Measurements from ENCODE around the gene DMP1.
A peak's percentile ranks its signal among the peaks of the same experiment; 100 is the strongest.

DMP1 gene, protein sequence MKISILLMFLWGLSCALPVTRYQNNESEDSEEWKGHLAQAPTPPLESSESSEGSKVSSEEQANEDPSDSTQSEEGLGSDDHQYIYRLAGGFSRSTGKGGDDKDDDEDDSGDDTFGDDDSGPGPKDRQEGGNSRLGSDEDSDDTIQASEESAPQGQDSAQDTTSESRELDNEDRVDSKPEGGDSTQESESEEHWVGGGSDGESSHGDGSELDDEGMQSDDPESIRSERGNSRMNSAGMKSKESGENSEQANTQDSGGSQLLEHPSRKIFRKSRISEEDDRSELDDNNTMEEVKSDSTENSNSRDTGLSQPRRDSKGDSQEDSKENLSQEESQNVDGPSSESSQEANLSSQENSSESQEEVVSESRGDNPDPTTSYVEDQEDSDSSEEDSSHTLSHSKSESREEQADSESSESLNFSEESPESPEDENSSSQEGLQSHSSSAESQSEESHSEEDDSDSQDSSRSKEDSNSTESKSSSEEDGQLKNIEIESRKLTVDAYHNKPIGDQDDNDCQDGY

DNA sequence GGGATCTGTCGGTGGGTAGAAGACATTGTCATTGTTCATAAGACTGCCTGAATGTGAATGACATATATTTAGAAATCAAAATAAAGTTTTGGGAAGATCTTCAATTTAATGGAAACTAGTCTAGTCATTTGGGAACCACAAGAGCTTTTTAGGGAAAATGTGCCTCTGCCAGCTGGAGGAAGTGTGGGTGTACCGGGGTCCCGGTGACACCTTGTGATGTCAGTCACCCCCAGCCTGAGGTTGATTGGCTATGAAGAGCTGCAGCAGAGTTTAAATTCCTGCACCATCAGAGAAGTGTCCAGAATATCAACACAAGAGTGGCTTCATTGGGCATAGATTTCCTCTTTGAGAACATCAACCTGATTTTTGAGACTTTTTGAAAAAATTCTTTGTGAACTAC lies at the start of gene DMP1:
Gene DMP1, plus strand, starts transcription at position 301 of the 400 bp plus-strand sequence. CDS start 6,213 bp downstream, outside the sequence.
- no peak for DNase-seq

DNA sequence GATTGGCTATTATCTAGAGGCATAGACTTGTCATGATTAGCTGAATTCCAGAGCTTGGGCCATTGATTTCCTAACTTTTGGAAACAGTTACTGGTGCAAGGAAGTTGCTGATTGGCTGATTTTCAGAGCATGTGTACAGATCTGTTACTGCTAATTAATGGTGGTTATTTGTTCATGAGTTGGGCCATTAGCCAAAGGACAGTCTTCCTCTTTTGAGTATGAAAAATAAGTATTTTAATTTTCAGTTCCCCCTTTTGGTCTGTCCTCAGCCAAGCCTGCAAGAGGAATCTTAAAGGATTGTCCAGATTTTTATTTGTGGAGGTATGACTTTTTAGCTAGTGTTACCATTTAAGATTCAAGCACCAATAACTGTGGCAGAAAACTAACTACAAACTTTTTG lies 48.7 kb upstream of the DMP1 start:
- DNase-seq = peak; percentile 15 to 56 (median 45)

DNA sequence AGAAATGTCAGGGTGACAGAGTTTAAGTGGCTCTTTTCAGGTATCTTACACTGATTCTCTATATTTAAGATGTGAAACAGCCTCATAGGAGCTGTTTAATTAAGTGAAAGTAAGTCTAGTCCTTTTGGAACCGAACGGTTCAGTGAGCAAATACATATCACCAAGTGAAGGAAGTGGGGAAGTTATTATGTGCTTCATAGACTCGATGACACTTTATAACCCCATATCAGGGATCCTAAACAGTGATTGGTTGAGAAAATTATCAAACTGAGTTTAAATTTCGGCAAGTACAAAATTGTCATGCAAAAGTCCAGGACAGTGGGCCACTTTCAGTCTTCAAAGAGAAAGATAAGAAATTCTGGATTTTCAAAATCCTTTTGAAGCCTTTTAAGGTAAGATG lies 41.9 kb upstream of the DMP1 start, which contains the start of gene DSPP:
Gene DSPP, plus strand, starts transcription at position 301 of the 400 bp plus-strand sequence. CDS start 2,380 bp downstream, outside the sequence.
- DNase-seq = no peak

DNA sequence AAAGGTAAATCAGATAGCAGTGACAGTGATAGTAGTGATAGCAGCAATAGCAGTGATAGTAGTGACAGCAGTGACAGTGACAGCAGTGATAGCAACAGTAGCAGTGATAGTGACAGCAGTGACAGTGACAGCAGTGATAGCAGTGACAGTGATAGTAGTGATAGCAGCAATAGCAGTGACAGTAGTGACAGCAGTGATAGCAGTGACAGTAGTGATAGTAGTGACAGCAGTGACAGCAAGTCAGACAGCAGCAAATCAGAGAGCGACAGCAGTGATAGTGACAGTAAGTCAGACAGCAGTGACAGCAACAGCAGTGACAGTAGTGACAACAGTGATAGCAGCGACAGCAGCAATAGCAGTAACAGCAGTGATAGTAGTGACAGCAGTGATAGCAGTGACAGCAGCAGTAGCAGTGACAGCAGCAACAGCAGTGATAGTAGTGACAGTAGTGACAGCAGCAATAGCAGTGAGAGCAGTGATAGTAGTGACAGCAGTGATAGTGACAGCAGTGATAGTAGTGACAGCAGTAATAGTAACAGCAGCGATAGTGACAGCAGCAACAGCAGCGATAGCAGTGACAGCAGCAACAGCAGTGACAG lies 35.7 kb upstream of the DMP1 start:
- no peak for DNase-seq

DNA sequence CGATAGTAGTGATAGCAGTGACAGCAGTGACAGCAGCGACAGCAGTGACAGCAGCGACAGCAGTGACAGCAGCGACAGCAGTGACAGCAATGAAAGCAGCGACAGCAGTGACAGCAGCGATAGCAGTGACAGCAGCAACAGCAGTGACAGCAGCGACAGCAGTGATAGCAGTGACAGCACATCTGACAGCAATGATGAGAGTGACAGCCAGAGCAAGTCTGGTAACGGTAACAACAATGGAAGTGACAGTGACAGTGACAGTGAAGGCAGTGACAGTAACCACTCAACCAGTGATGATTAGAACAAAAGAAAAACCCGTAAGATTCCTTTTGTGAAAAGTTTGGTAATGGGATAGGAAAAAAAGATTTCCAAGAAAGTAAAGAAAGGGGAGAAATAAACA lies 33.8 kb upstream of the DMP1 start:
- DNase-seq = no peak

DNA sequence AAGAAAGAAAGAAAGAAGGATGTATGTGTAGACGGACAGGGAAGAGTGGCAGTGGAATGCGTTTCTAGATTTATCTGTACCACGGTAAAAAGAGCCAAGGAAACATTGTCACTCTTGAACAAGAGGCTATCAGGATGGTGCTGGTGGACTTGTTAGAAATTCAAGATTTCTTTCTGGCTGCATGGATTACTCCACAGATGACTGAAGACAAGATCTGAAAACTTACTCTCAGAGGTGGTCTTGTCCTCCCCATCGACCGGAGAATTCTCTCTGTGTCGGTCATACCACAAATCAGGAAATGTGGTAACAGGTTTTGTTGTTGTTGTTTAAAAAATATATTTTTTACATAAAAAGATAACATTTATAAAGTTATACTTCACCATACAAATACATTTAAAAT lies 30.0 kb upstream of the DMP1 start:
- DNase-seq = no peak

DNA sequence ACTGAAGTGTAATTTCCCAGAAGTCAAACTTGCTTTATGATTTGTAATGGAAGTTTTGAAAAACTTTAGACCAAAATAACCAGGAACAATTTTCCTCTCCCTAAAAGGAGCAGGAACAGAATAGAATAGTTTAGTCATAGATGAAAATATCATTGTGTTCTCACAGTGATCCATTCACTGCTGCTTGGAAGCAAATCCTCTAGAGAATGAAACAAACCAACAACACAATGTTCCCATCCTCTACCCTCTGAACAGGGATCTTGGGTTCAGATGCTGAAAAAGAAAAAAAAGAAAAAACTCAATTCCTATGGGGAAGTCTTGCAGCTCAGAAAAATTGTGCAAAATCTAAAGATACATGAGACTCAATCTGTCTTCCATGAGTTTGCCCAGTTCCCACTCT lies 29.6 kb upstream of the DMP1 start:
- no peak for DNase-seq

DNA sequence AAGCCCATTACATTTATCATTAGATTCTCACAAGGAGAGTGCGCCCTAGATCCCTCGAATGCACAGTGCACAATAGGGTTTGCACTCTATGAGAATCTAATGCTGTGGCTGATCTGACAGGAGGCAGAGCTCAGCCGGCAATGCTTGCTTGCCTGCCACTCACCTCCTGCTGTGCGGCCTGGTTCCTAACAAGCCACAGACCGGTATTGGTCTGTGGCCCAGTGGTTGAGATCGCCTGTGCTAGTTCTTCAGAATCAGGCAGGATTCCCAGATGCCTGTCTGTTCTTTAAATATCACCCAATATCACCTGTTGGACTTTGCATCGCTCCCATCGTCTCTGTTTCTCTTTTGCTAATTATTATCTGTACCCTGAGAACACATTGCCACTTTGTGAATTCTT lies 27.8 kb upstream of the DMP1 start:
- DNase-seq = no peak

DNA sequence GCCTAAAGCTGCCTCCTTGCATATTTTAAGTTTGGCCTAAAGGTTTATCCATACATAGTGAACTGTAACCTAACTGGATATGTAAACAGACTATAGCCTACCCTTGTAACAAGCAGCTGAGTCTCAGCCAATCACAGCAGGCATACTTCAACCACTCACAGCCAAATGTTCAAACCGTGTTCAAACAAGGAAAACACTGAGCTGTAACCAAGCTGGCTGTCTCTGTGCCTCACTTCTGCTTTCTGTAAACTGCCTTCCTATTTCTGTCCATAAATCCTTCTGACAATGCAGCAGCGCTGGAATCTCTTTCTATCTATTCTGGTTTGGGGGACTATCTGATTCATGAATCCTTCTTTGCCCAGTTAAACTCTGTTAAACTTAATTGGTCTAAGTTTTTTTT lies 25.4 kb upstream of the DMP1 start:
- peak in 2 of 3 donors; percentile 23 to 25 for DNase-seq

DNA sequence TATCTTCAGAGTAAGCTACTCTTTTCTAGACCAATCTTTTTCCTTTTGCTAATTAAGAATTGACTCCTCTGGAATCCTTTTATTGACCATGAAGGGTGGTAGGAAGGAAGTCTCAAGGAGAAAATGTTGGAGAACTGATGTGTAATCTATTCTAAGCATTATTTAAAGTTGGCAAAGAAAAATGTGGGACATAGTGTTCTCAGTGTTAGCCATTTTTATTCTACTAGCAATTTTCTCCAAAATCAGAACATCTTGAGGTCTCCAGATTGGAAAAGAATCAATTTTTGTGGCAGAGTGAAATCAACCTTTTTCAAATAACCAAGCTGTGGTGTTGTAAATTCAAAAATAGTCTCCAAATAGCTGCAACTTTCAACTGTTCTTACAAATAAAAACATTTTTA lies 18.4 kb upstream of the DMP1 start:
- no peak for DNase-seq

DNA sequence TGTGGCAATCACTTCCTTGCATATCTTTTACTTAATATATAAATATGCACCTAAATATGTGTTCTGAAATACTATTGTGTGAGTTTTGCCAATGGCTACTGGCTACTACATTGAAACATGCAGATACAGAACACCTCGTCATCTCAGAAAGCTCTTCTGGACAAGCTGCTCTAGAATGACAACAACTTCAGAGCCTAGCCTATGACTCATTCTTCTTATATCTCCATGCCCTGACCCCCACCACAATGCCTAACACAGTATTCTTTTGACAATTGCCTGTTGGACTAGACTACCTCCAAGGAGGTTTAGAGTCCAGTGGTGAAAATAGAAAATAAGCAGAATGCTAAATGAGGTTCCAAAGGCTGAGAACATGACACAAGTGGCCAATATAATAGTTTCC lies 17.6 kb upstream of the DMP1 start:
- no peak for DNase-seq

DNA sequence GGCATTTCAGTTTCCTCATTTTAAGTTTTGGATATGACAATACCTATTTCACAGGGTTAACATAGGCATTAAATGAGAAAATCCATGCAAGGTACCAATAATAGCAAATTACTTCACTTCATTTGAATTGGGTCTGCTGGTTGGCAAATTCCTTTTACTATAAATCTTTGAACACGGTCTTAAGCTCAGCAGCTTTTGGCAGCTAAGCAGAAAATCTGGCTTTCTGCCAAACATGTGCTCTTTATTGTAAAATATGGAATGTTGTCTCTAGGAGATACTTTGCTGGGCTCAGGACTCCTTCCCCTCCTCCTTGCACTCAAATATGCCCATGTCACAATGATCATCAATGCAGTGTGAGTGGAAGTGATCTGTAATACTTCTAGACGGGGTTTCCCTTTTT lies 16.8 kb upstream of the DMP1 start:
- peak in 2 of 3 donors; percentile 1 to 2 for DNase-seq

DNA sequence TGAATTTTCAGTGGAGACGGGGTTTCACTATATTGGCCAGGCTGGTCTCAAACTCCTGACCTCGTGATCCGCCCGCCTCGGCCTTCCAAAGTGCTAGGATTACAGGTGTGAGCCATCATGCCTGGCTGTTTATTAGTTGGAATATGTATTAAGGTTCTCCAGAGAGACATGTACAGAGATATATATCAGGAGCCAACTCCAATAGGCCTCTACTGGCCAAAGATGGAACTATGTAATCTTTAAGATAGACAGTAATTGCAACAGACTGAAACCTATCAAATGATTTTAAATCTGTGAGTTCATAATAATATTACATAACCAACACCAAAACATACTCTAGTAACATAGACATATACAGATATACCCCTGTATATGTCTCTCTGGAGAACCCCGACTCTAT lies 5.8 kb upstream of the DMP1 start:
- DNase-seq = no peak

DNA sequence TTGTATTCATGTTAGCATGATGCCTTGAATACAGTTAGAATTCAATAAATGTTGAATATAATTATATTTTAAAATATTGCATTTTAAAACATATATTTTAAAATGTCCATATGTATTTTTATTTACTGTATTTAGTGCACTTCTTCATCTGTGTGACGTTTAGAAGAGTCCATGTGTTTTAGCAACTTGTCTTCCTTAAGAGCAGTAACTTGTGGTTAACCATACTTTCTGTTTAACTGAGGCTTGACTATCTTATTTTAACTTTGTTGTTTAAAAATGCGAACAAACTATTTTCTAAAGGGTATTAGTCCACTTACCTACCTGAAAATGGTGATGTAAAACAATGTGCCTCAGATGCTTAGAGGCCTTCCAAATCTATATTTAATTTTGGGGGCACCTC lies 858 bp downstream of the DMP1 start:
- DNase-seq = no peak

DNA sequence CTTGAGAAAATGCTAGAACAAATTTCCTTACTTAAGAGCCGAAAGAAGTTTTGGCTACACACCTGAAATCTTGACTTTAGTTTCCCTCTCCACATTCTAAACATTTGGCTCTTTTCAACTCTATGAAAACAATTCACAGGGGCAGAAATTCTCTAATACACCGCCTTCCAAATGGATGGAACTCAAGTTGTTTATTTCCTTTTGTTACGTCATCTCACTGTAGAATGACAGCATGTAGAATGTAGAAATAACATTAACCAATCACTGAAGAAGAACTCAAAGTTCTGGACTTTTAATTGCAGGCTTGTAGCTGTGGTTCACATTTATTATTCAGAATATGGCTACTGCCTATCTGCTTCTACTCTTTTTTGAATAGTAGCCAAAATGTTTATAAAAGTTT lies 1.9 kb downstream of the DMP1 start:
- DNase-seq = no peak

DNA sequence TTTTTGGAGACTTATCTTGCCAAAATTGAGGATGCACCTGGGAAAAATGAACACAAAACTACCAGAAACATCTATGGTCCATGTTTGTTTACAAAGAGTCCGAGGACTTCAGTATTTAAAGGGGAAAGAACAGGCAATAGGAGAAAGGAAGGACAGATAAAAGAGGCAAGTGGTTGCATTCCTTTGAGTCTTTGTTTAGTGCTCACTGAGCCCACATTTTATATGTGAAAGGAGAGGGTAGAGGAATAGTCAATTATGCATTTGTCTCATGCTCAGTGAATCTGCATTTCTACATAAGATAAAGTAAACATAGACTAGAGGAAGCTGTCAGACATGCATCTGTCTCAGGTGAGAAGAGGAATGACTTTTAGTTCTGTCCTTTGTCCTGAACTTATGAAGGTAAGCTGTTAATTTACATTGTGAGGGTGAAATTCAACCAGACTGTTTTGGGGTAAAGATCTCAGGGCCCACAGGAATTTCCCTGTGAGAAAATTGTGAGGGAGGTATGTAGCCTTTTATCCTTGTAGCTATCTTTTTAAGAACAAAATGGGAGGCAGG lies 4.5 kb downstream of the DMP1 start:
- DNase-seq = no peak

DNA sequence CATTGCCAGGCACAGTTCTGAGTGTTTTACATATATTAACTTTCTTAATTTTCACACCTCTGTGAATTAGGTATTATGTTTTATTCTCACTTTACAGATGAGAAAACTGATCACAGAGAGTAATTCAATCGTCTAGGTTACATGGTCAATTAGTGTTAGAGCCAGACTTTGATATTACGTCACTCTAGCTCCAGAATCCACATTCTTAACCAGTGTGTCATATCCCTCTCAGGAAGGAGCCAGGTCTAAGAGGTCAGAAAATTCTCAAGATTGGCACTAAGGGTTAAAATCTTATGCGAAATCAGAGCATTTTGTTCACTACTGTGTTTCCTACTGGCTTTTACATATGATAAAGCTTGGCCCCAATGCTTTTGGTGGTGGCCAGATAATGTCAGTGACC lies 7.4 kb downstream of the DMP1 start:
- no peak for DNase-seq

DNA sequence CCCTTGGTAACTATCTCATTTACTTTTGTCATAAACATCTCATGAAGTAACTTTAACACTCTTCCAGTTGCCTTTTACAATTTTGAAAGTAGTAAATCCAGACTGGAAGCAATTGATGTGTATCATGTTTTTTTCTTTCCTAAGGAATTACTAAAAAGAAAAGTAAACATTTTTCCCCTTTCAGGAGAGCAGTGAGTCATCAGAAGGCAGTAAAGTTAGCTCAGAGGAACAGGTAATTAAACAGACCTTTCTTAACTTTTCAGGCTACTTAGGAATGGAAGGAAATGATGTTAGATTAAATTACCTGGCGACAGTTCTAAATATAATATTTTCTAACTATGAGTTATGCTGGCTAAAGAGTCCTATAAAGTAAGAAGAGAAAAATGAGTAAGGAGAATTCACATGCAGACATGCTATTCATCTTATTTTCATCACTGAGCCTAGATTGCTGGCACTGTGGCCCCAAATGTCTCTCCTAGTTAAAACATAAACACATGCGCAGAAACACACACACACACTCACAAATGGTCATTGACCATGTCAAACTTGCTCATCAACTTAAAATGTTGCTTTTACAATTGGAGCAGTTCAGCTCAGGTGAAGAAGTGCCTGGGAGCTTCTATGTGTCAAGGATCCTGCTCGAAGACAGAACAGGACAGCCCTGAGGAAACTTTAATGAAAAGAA lies 9.3 kb downstream of the DMP1 start:
- no peak for DNase-seq

DNA sequence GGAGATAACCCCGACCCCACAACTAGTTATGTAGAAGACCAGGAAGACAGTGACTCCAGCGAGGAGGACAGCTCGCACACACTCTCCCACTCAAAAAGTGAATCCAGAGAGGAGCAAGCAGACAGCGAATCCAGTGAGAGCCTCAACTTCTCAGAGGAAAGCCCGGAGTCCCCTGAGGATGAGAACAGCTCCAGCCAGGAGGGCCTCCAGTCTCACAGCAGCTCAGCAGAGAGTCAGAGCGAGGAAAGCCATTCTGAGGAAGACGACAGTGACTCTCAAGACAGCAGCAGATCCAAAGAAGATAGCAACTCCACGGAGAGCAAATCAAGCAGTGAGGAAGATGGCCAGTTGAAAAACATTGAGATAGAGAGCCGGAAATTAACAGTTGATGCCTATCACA lies 12.8 kb downstream of the DMP1 start:
- DNase-seq = no peak

DNA sequence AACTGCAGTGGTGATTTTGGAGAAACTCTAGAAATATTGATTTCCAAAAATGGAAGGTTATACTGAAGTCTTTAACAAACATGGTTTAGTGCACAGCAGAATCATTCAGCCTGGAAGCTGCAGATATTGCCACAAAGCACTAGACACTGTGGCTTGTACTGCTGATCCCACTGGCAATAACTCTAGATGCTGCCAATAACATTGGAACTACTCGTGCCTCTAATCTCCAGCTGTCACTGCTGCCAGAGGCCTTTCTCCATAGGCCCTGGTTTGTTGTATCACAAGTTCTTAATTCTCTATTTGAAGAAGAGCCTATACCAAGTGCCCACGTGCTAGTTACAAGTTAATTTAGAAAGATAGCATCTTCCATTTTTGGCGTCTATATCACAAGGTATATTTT lies 19.3 kb downstream of the DMP1 start:
- DNase-seq = no peak

DNA sequence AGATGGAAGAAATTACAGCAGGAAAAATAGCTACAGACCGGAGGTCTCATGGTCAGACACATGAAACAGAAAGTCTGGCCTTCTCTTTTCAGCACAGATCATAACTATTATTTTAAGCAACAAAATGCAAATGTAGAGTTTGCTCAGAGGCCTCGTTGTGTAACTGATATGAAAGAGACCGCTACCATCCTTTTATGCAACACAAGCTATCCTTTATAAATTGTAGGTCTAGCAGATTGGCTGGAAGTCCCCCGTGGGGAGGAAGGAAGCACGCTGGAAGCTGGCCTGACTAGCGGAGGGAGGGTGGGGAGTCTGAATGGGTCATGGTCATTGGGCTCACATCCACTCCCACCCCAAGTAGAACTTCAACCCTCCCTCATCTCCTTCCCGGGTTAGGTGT lies 27.7 kb downstream of the DMP1 start:
- DNase-seq = peak; percentile 19 to 32 (median 22)

DNA sequence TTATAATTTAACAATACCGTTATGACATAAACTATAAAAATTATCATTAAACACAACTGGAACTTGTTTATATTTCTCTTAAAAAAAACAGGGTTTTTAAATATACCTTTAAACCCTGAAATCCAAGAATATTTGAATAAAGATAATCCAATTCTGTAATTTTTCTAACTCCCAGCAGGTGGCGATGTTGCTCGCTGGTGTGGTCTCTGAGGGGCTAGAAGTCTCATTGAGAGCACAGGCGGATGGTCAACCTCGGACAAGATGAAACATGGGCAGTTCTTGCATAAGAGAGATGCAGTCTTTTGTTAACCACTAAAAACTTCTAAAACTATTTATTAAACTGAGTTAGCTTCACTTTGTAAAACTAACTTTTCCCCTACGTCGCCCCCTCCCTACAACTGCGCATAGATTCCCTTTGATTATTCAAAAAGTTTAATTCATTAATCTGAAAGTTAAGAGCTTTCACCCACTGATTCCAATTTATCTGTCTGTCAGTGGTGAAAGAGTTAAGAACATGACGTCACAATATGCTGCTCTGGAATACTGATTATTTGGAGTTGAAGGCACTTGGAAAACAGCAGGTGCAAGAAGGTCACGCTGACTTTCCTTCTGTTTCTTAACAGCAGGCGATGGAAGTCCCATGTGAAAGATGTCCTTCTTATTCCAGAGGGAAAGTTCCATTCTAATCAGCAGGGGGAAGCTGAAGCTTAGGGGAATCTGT lies 29.5 kb downstream of the DMP1 start:
- DNase-seq = peak; percentile 69 to 77 (median 70)

DNA sequence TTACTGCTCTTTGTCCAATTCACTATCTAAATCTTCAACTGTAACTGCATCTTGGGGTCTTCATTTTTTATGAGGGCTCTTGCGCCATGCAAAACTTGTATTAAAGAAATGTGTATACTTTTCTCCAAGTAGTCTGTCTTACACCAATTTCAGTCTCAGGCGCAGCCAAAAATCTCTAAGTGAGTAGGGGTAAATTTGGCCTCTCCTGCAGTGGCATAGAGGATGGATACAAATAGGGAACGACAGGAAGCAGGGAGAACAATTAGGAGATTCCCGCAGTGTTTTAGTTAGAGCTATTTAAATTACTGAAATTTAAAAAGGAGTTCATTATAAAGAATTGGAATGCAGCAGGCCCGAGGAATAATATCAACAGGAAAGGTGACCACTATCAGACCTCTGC lies 30.2 kb downstream of the DMP1 start:
- no peak for DNase-seq

Measured in suppressor macrophage treated with lipopolysaccharide for 1 hour (primary cell).